ENCODE data around the gene ATP11C.

DNA sequence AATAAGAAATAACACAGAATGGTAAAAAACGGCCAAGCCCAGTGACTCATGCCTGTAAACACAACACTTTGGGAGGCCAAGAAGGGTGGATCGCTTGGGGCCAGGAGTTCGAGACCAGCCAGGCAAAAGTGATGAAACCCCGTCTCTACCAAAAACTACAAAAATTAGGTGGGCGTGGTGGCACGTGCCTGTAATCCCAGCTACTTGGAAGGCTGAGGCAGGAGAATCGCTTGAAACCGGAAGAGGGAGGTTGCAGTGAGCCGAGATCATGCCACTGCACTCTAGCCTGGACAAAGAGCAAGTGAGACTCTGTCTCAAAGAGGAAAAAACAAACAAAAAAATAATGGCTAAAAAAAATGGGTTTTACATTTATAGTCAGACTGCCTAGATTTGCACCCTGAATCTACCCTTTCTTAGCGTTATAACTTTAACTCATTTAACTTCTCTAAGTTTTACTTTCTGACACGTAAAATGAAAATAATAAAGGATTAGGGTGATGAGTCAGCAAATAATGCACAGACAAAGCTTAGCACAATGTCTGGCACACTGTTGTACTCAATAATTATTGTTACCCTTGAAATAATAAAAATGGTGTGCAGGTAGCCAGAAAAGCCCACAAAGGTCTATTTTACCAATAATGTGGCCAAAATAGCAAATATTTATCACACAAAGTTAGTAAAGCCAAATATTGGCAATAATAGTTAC is 55.0 kb downstream of the ATP11C start:
- TF ChIP-seq CTCF (IDR thresholded peaks at IDR 0.05 in 4 of 5, conservative IDR thresholded peaks at IDR 0.05 in 1 of 5) (no peak), POLR2A (IDR thresholded peaks at IDR 0.05) (no peak)
